ENCODE results near the gene EBNA1BP2.
"Not testable (repeated sequence)": the region's sequence is repeated elsewhere in the genome, so short reads cannot be mapped to it uniquely, and the experiment has no call there.

The EBNA1BP2 gene

GRCh38 chr1:43171876-43172526 is at the start of gene EBNA1BP2, which contains the start of gene CFAP57:
Gene EBNA1BP2 (minus strand): TSS chr1:43172290. CDS start chr1:43172118, 172 bp downstream.
Gene CFAP57 (plus strand): TSS chr1:43172330. CDS start chr1:43172754, 424 bp downstream.
- peak; percentile 76 for DNase-seq

GRCh38 chr1:43221797-43222196 is 49.7 kb upstream of the EBNA1BP2 start:
- DNase-seq: no peak

GRCh38 chr1:43220905-43221778 is 49.1 kb upstream of the EBNA1BP2 start:
- no peak for DNase-seq

- no peak for DNase-seq
Observed at GRCh38 chr1:43217747-43218146, 45.7 kb upstream of the EBNA1BP2 start.

- DNase-seq: no peak
Observed at GRCh38 chr1:43214501-43215444, 42.7 kb upstream of the EBNA1BP2 start.

GRCh38 chr1:43208277-43208676 is 36.2 kb upstream of the EBNA1BP2 start:
- DNase-seq: not testable (repeated sequence)

- DNase-seq: no peak
Observed at GRCh38 chr1:43207229-43207853, 35.3 kb upstream of the EBNA1BP2 start.

GRCh38 chr1:43206600-43207228 is 34.6 kb upstream of the EBNA1BP2 start:
- no peak for DNase-seq

- no peak for DNase-seq
Observed at GRCh38 chr1:43205671-43206070, 33.6 kb upstream of the EBNA1BP2 start.

GRCh38 chr1:43204394-43204793 is 32.3 kb upstream of the EBNA1BP2 start:
- no peak for DNase-seq

GRCh38 chr1:43203859-43204258 is 31.8 kb upstream of the EBNA1BP2 start:
- no peak for DNase-seq

- DNase-seq: no peak
Observed at GRCh38 chr1:43199093-43199726, 27.1 kb upstream of the EBNA1BP2 start.

- no peak for DNase-seq
Observed at GRCh38 chr1:43197343-43198127, 25.4 kb upstream of the EBNA1BP2 start.

- DNase-seq: no peak
Observed at GRCh38 chr1:43194509-43194908, 22.4 kb upstream of the EBNA1BP2 start.

GRCh38 chr1:43188106-43188505 is 16.0 kb upstream of the EBNA1BP2 start:
- no peak for DNase-seq

GRCh38 chr1:43184995-43185394 is 12.9 kb upstream of the EBNA1BP2 start:
- peak; percentile 82 for DNase-seq

- DNase-seq: no peak
Observed at GRCh38 chr1:43184388-43184787, 12.3 kb upstream of the EBNA1BP2 start.

- no peak for DNase-seq
Observed at GRCh38 chr1:43177691-43178090, 5.6 kb upstream of the EBNA1BP2 start.

GRCh38 chr1:43174873-43175272 is 2.8 kb upstream of the EBNA1BP2 start:
- DNase-seq: no peak

GRCh38 chr1:43172527-43172972 is 460 bp upstream of the EBNA1BP2 start:
- peak; percentile 52 for DNase-seq
